HepG2 (cell line): ENCODE data around the gene CEP89. TPM values are rescaled to one million over a fixed set of nuclear protein-coding genes. Genes with fewer than 3 reads are reported as not detected.
A peak's percentile ranks its signal among the peaks of the same experiment; 100 is the strongest.

Source experiments
- BRCA1 ChIP-seq: sonication (generic); formaldehyde crosslinking; IDR thresholded peaks from 2 replicates; pipeline ENCODE4 v1.4.0; 2020; ENCODE audit warnings: missing genetic modification reagents
- ETV5 ChIP-seq: IDR thresholded peaks from 2 replicates; pipeline ENCODE4 v1.6.1; 2018; ENCODE audit warnings: missing biosample characterization, missing genetic modification reagents, inconsistent platforms, borderline replicate concordance
- FIP1L1 ChIP-seq: fragments of 200-400 bp; formaldehyde crosslinking; IDR thresholded peaks from 2 replicates; pipeline ENCODE4 v1.6.1; 2018; ENCODE audit warnings: low read depth, mild to moderate bottlenecking, low read length, moderate library complexity, borderline replicate concordance; ENCODE audit not compliant: insufficient read depth
- FOXC1 ChIP-seq: sonication (generic); formaldehyde crosslinking; IDR thresholded peaks from 2 replicates; pipeline ENCODE4 v1.8.0; 2022; ENCODE audit warnings: mild to moderate bottlenecking, missing genetic modification reagents, borderline replicate concordance
- HNRNPK ChIP-seq: fragments of 200-400 bp; formaldehyde crosslinking; IDR thresholded peaks from 2 replicates; pipeline ENCODE4 v1.6.1; 2018; ENCODE audit warnings: low read length, low read depth, moderate library complexity, mild to moderate bottlenecking; ENCODE audit not compliant: poor library complexity, severe bottlenecking
- HNRNPL ChIP-seq: fragments of 200-400 bp; formaldehyde crosslinking; IDR thresholded peaks from 2 replicates; pipeline ENCODE4 v1.6.1; 2017; ENCODE audit warnings: mild to moderate bottlenecking, low read depth, low read length
- JDP2 ChIP-seq: sonication (generic); formaldehyde crosslinking; IDR thresholded peaks from 2 replicates; pipeline ENCODE4 v1.8.1; 2022; ENCODE audit warnings: missing genetic modification reagents, borderline replicate concordance
- MTA1 ChIP-seq: sonication (generic); formaldehyde crosslinking; IDR thresholded peaks from 2 replicates; pipeline ENCODE4 v1.4.0; 2020; ENCODE audit warnings: missing genetic modification reagents, mild to moderate bottlenecking, borderline replicate concordance
- MTA3 ChIP-seq: sonication (generic); formaldehyde crosslinking; IDR thresholded peaks from 2 replicates; pipeline ENCODE4 v1.4.0; 2020; ENCODE audit warnings: missing genetic modification reagents
- NFKB2 ChIP-seq: sonication (generic); formaldehyde crosslinking; IDR thresholded peaks from 2 replicates; pipeline ENCODE4 v1.4.0; 2020; ENCODE audit warnings: missing genetic modification reagents, borderline replicate concordance
- NR2C2 ChIP-seq: sonication (generic); formaldehyde crosslinking; IDR thresholded peaks from 2 replicates; pipeline ENCODE4 v1.4.0; 2020; ENCODE audit warnings: missing genetic modification reagents, mild to moderate bottlenecking, moderate library complexity, borderline replicate concordance
- RAD51 ChIP-seq: fragments of 450-650 bp; IDR thresholded peaks from 2 replicates; pipeline ENCODE4 v1.6.1; 2016; ENCODE audit warnings: borderline replicate concordance
- RARA ChIP-seq: IDR thresholded peaks from 2 replicates; pipeline ENCODE4 v1.6.1; 2016; ENCODE audit warnings: missing genetic modification reagents, missing compliant biosample characterization
- REXO4 ChIP-seq: sonication (generic); formaldehyde crosslinking; IDR thresholded peaks from 2 replicates; pipeline ENCODE4 v1.8.0; 2022; ENCODE audit warnings: missing genetic modification reagents, mild to moderate bottlenecking, borderline replicate concordance
- TEAD3 ChIP-seq: optimal IDR thresholded peaks from 2 replicates; pipeline ENCODE3; 2016; ENCODE audit warnings: borderline replicate concordance
- ZFP37 ChIP-seq: sonication (generic); formaldehyde crosslinking; IDR thresholded peaks from 2 replicates; pipeline ENCODE4 v1.4.0; 2020; ENCODE audit warnings: missing genetic modification reagents, borderline replicate concordance
- ZFX ChIP-seq: sonication (generic); formaldehyde crosslinking; IDR thresholded peaks from 2 replicates; pipeline ENCODE4 v1.4.0; 2020; ENCODE audit warnings: mild to moderate bottlenecking, low read depth, missing genetic modification reagents, moderate library complexity
- ZFY ChIP-seq: sonication (generic); formaldehyde crosslinking; IDR thresholded peaks from 2 replicates; pipeline ENCODE4 v1.4.0; 2020; ENCODE audit warnings: missing genetic modification reagents
- ZNF143 ChIP-seq: sonication (generic); formaldehyde crosslinking; IDR thresholded peaks from 2 replicates; pipeline ENCODE4 v1.4.0; 2020; ENCODE audit warnings: missing genetic modification reagents
- ZNF747 ChIP-seq: sonication (generic); formaldehyde crosslinking; IDR thresholded peaks from 2 replicates; pipeline ENCODE4 v1.8.1; 2023; ENCODE audit warnings: missing genetic modification reagents, mild to moderate bottlenecking, borderline replicate concordance
- ZNF891 ChIP-seq: sonication (generic); formaldehyde crosslinking; IDR thresholded peaks from 2 replicates; pipeline ENCODE4 v1.5.0; 2020; ENCODE audit warnings: mild to moderate bottlenecking, missing genetic modification reagents
- polyA plus RNA-seq, 8 experiments: library from polyadenylated mRNA; depleted of rRNA in 3 of 8; stranded (reverse) in 7 of 8; unstranded in 1 of 8; fragments of >200 nt; fragmentation: Illumina TruSeq in 4 of 8; extraction: Trizol in 4 of 8; gene quantifications; 2 replicates each; pipeline versions ENCODE4 v1.2.1 to v1.2.3, GENCODE V29; 2011 to 2016; ENCODE audit warnings: low read depth in 4 of 8, missing spikeins in 1 of 8, mixed read lengths in 1 of 8; ENCODE audit not compliant: insufficient read depth in 1 of 8
- total RNA-seq, 5 experiments: library from RNA; depleted of rRNA; stranded (reverse); fragments of >200 nt; fragmentation: Illumina TruSeq; extraction: Trizol; gene quantifications; 2 replicates each; pipeline ENCODE4 v1.2.3, GENCODE V29; 2016; ENCODE audit warnings: low read depth in 1 of 5
- TF ChIP-seq, protein P1 (sequence below): fragments of 450-650 bp; IDR thresholded peaks from 2 replicates; pipeline ENCODE4 v1.6.1; 2017; ENCODE audit warnings: mild to moderate bottlenecking
- TF ChIP-seq, protein P2 (sequence below): sonication (generic); formaldehyde crosslinking; IDR thresholded peaks from 2 replicates; pipeline ENCODE4 v1.5.0; 2020; ENCODE audit warnings: missing genetic modification reagents, mild to moderate bottlenecking, borderline replicate concordance
- TF ChIP-seq, protein P3 (sequence below): sonication (generic); formaldehyde crosslinking; IDR thresholded peaks from 2 replicates; pipeline ENCODE4 v1.4.0; 2020; ENCODE audit warnings: missing genetic modification reagents

The CEP89 gene
- total and polyA plus RNA-seq, 2 of the 13 experiments (the other 11 are each of a cell fraction or from before 2014, with no cell fraction given), result 7.2 to 10.9 TPM

DNA sequence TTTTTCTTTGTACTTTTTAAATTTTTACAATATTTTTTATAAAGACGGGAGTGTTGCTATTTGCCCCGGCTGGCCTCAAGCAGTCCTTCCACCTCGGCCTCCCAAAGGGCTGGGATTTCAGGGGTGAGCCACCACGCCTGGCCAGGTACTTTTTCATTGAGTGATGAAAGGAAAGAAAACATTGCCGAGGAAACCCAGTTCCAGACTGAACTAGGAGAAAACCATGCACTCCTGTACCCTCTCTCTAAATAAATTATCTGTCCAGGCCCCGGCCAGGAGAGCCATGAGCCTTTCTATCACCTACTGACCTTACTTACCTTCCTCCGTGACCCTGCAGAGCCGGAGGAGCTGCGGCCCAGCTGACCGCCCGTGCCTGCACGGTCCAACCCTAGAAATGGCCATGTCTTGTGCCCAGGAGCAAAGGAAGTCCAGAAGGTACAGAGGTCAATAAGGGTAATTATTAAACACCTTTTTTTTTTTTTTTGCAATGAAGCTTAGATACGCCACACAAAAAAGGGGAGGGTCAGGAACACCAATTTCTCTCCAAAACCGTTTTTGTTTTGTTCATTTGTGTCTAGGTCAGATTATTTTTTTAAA lies 102.3 kb downstream of the CEP89 start, which contains the start of gene SLC7A9 (continued):
- TF ChIP-seq HNRNPL, result no peak
- peak; percentile 14 for TF ChIP-seq TEAD3 (CRISPR knock-in tag)
- TF ChIP-seq, protein P1, sequence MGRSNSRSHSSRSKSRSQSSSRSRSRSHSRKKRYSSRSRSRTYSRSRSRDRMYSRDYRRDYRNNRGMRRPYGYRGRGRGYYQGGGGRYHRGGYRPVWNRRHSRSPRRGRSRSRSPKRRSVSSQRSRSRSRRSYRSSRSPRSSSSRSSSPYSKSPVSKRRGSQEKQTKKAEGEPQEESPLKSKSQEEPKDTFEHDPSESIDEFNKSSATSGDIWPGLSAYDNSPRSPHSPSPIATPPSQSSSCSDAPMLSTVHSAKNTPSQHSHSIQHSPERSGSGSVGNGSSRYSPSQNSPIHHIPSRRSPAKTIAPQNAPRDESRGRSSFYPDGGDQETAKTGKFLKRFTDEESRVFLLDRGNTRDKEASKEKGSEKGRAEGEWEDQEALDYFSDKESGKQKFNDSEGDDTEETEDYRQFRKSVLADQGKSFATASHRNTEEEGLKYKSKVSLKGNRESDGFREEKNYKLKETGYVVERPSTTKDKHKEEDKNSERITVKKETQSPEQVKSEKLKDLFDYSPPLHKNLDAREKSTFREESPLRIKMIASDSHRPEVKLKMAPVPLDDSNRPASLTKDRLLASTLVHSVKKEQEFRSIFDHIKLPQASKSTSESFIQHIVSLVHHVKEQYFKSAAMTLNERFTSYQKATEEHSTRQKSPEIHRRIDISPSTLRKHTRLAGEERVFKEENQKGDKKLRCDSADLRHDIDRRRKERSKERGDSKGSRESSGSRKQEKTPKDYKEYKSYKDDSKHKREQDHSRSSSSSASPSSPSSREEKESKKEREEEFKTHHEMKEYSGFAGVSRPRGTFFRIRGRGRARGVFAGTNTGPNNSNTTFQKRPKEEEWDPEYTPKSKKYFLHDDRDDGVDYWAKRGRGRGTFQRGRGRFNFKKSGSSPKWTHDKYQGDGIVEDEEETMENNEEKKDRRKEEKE, result no peak
- peak; percentile 46; the same call in 1 of the 2 replicates for TF ChIP-seq RARA (CRISPR knock-in tag)
- no peak for TF ChIP-seq ZNF891 (CRISPR knock-in tag)
- TF ChIP-seq NFKB2 (CRISPR knock-in tag), result no peak
- no peak for TF ChIP-seq ZNF747 (CRISPR knock-in tag)
- peak; percentile 50; the same call in 1 of the 2 replicates for TF ChIP-seq NR2C2
- no peak for TF ChIP-seq BRCA1 (CRISPR knock-in tag)
- TF ChIP-seq JDP2 (CRISPR knock-in tag), result no peak
- TF ChIP-seq MTA3 (CRISPR knock-in tag), result no peak
- TF ChIP-seq ZFY (CRISPR knock-in tag), result peak; percentile 2; the same call in 1 of the 2 replicates
- TF ChIP-seq RAD51, result no peak
- no peak for TF ChIP-seq FOXC1 (CRISPR knock-in tag)
- no peak for TF ChIP-seq REXO4 (CRISPR knock-in tag)
- TF ChIP-seq MTA1, result no peak
- no peak for TF ChIP-seq ZNF143
- no peak for TF ChIP-seq FIP1L1
- no peak for TF ChIP-seq HNRNPK
- TF ChIP-seq, protein P2, sequence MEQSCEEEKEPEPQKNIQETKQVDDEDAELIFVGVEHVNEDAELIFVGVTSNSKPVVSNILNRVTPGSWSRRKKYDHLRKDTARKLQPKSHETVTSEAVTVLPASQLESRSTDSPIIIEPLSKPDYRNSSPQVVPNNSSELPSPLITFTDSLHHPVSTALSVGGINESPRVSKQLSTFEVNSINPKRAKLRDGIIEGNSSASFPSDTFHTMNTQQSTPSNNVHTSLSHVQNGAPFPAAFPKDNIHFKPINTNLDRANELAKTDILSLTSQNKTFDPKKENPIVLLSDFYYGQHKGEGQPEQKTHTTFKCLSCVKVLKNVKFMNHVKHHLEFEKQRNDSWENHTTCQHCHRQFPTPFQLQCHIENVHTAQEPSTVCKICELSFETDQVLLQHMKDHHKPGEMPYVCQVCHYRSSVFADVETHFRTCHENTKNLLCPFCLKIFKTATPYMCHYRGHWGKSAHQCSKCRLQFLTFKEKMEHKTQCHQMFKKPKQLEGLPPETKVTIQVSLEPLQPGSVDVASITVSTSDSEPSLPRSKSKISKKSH (CRISPR knock-in tag), result no peak
- no peak for TF ChIP-seq ZFP37 (CRISPR knock-in tag)
- TF ChIP-seq, protein P3, sequence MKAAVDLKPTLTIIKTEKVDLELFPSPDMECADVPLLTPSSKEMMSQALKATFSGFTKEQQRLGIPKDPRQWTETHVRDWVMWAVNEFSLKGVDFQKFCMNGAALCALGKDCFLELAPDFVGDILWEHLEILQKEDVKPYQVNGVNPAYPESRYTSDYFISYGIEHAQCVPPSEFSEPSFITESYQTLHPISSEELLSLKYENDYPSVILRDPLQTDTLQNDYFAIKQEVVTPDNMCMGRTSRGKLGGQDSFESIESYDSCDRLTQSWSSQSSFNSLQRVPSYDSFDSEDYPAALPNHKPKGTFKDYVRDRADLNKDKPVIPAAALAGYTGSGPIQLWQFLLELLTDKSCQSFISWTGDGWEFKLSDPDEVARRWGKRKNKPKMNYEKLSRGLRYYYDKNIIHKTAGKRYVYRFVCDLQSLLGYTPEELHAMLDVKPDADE, result no peak
- TF ChIP-seq ZFX (CRISPR knock-in tag), result peak; percentile 29; the same call in 1 of the 2 replicates
- peak; percentile 24; the same call in 1 of the 2 replicates for TF ChIP-seq ETV5 (CRISPR knock-in tag)
